H9 (cell line): Measurements from ENCODE around the gene CFAP61. TPM values are rescaled to one million over a fixed set of nuclear protein-coding genes. Genes with fewer than 3 reads are reported as not detected.

Source experiments
- DNase-seq: peaks from one replicate; pipeline ENCODE4 v3.0.0-alpha.2; 2017
- H2AFZ ChIP-seq: one replicate; pipeline ENCODE4 v1.6.1; 2013; ENCODE audit warnings: mild to moderate bottlenecking, low read length, control low read depth, moderate library complexity
- H2AK5ac ChIP-seq: 2 replicates; pipeline ENCODE4 v1.6.1; 2013; ENCODE audit warnings: low read length, control low read depth, mixed read lengths; ENCODE audit not compliant: insufficient read length
- H2BK120ac ChIP-seq: one replicate; pipeline ENCODE4 v1.6.1; 2013; ENCODE audit warnings: low read depth, mild to moderate bottlenecking, low read length, control low read depth, inconsistent platforms; ENCODE audit not compliant: poor library complexity, severe bottlenecking
- H2BK12ac ChIP-seq: 2 replicates; pipeline ENCODE4 v1.6.1; 2013; ENCODE audit warnings: low read length, control low read depth, mixed read lengths, low read depth; ENCODE audit not compliant: insufficient read length
- H2BK15ac ChIP-seq: 2 replicates; pipeline ENCODE4 v1.6.1; 2013; ENCODE audit warnings: low read depth, low read length, control low read depth
- H2BK20ac ChIP-seq: one replicate; pipeline ENCODE4 v1.6.1; 2013; ENCODE audit warnings: low read depth, mild to moderate bottlenecking, low read length, control low read depth, inconsistent platforms; ENCODE audit not compliant: poor library complexity, severe bottlenecking
- H2BK5ac ChIP-seq: 2 replicates; pipeline ENCODE4 v1.6.1; 2013; ENCODE audit warnings: low read length, control low read depth, mixed read lengths; ENCODE audit not compliant: insufficient read length
- H3K14ac ChIP-seq: 2 replicates; pipeline ENCODE4 v1.6.1; 2013; ENCODE audit warnings: low read length, control low read depth; ENCODE audit not compliant: insufficient read depth
- H3K18ac ChIP-seq: 2 replicates; pipeline ENCODE4 v1.6.1; 2013; ENCODE audit warnings: low read depth, mild to moderate bottlenecking, mixed read lengths, low read length, control low read depth; ENCODE audit not compliant: insufficient read length
- H3K23ac ChIP-seq: 2 replicates; pipeline ENCODE4 v1.6.1; 2013; ENCODE audit warnings: low read length, control low read depth, mixed read lengths, low read depth; ENCODE audit not compliant: insufficient read length
- H3K23me2 ChIP-seq: 2 replicates; pipeline ENCODE4 v1.6.1; 2013; ENCODE audit warnings: low read depth, mild to moderate bottlenecking, mixed read lengths, low read length, control low read depth; ENCODE audit not compliant: insufficient read length, poor library complexity, severe bottlenecking
- H3K27ac ChIP-seq: 2 replicates; pipeline ENCODE4 v1.5.1; 2013; ENCODE audit warnings: low read length, control low read depth, mixed read lengths, low read depth; ENCODE audit not compliant: insufficient read length
- H3K27me3 ChIP-seq: 2 replicates; pipeline ENCODE4 v1.6.1; 2013; ENCODE audit warnings: low read length, control low read depth, inconsistent platforms; ENCODE audit not compliant: insufficient read depth
- H3K4ac ChIP-seq: 2 replicates; pipeline ENCODE4 v1.6.1; 2013; ENCODE audit warnings: low read depth, mild to moderate bottlenecking, control low read depth, inconsistent platforms, low read length, moderate library complexity
- H3K4me1 ChIP-seq: 2 replicates; pipeline ENCODE4 v1.6.1; 2013; ENCODE audit warnings: low read length, control low read depth, inconsistent platforms; ENCODE audit not compliant: insufficient read depth
- H3K4me2 ChIP-seq: 2 replicates; pipeline ENCODE4 v1.6.1; 2013; ENCODE audit warnings: low read length, control low read depth, mixed read lengths; ENCODE audit not compliant: insufficient read length, insufficient read depth
- H3K56ac ChIP-seq: 2 replicates; pipeline ENCODE4 v1.6.1; 2013; ENCODE audit warnings: low read depth, mild to moderate bottlenecking, mixed read lengths, low read length, control low read depth; ENCODE audit not compliant: insufficient read length
- H3K79me1 ChIP-seq: 2 replicates; pipeline ENCODE4 v1.6.1; 2013; ENCODE audit warnings: low read depth, mild to moderate bottlenecking, moderate library complexity, low read length, control low read depth, inconsistent platforms; ENCODE audit not compliant: insufficient read depth, poor library complexity, severe bottlenecking
- H3K79me2 ChIP-seq: 2 replicates; pipeline ENCODE4 v1.6.1; 2013; ENCODE audit warnings: low read length, control low read depth, inconsistent platforms; ENCODE audit not compliant: insufficient read depth
- H3K9ac ChIP-seq: 2 replicates; pipeline ENCODE4 v1.6.1; 2013; ENCODE audit warnings: low read length, control low read depth, mixed read lengths; ENCODE audit not compliant: insufficient read length; ENCODE audit errors: extremely low read depth
- H3K9me3 ChIP-seq: one replicate; pipeline ENCODE4 v1.6.1; 2013; ENCODE audit warnings: low read depth, low read length, inconsistent platforms; ENCODE audit not compliant: control insufficient read depth
- H3T11ph ChIP-seq: one replicate; pipeline ENCODE4 v1.6.1; 2013; ENCODE audit warnings: mild to moderate bottlenecking, low read length, control low read depth, inconsistent platforms
- H4K20me1 ChIP-seq: one replicate; pipeline ENCODE4 v1.6.1; 2013; ENCODE audit not compliant: control insufficient read depth, insufficient read length, insufficient read depth
- H4K5ac ChIP-seq: 2 replicates; pipeline ENCODE4 v1.6.1; 2013; ENCODE audit warnings: low read depth, mild to moderate bottlenecking, mixed read lengths, low read length, control low read depth; ENCODE audit not compliant: insufficient read length
- H4K8ac ChIP-seq: replicated peaks from 2 replicates; pipeline ENCODE4 v1.6.1; 2013; ENCODE audit warnings: low read length, control low read depth, mixed read lengths, low read depth; ENCODE audit not compliant: insufficient read length
- H4K91ac ChIP-seq: 2 replicates; pipeline ENCODE4 v1.6.1; 2013; ENCODE audit warnings: low read depth, mild to moderate bottlenecking, moderate library complexity, mixed read lengths, low read length, control low read depth; ENCODE audit not compliant: insufficient read length
- H3K27ac Mint-ChIP-seq, 3 experiments: 2 replicates in 2 of 3; 3 replicates in 1 of 3; pipeline ENCODE4 v1.8.0; 2020 to 2021; ENCODE audit warnings: mixed read lengths in 3 of 3, mild to moderate bottlenecking in 1 of 3, moderate library complexity in 1 of 3
- H3K27me3 Mint-ChIP-seq: 2 replicates; pipeline ENCODE4 v1.8.0; 2021; ENCODE audit warnings: low read depth, mild to moderate bottlenecking, moderate library complexity, mixed read lengths
- H3K36me3 Mint-ChIP-seq, 3 experiments: 2 replicates in 2 of 3; 3 replicates in 1 of 3; pipeline ENCODE4 v1.8.0; 2020 to 2021; ENCODE audit warnings: low read depth in 3 of 3, mixed read lengths in 3 of 3; ENCODE audit not compliant: insufficient read depth in 1 of 3
- H3K4me1 Mint-ChIP-seq, 2 experiments: 2 replicates each; pipeline ENCODE4 v1.8.0; 2020; ENCODE audit warnings: mixed read lengths in 2 of 2
- H3K4me3 Mint-ChIP-seq, 2 experiments: 2 replicates in 1 of 2; 3 replicates in 1 of 2; pipeline ENCODE4 v1.8.0; 2020 to 2021; ENCODE audit warnings: mild to moderate bottlenecking in 2 of 2, mixed read lengths in 2 of 2, moderate library complexity in 1 of 2
- H3K9me3 Mint-ChIP-seq, 2 experiments: 2 replicates in 1 of 2; 3 replicates in 1 of 2; pipeline ENCODE4 v1.8.0; 2020; ENCODE audit warnings: mild to moderate bottlenecking in 2 of 2, mixed read lengths in 2 of 2, moderate library complexity in 1 of 2
- WGBS: extraction: QIAGEN DNeasy Blood & Tissue Kit; methylation state at CpG from one replicate; pipeline ENCODE4 v1.1.7; 2013; ENCODE audit warnings: missing lambda C conversion rate, low lambda C conversion rate, mixed read lengths; ENCODE audit not compliant: insufficient read length; ENCODE audit errors: extremely low coverage; 5-methylcytosine and 5-hydroxymethylcytosine counted together
- total RNA-seq: library from RNA; stranded (reverse); gene quantifications from 2 replicates; pipeline ENCODE4 v1.2.1, GENCODE V29; 2021
- TF ChIP-seq, protein P1 (sequence below): fragments of 200-600 bp; sonication (generic); conservative IDR thresholded peaks from 3 replicates; pipeline ENCODE4 v1.8.0; 2021; ENCODE audit warnings: antibody characterized with exemption, mild to moderate bottlenecking

Gene CFAP61
- total RNA-seq, 1 experiment from 2014 or later, result 0.44 TPM

DNA sequence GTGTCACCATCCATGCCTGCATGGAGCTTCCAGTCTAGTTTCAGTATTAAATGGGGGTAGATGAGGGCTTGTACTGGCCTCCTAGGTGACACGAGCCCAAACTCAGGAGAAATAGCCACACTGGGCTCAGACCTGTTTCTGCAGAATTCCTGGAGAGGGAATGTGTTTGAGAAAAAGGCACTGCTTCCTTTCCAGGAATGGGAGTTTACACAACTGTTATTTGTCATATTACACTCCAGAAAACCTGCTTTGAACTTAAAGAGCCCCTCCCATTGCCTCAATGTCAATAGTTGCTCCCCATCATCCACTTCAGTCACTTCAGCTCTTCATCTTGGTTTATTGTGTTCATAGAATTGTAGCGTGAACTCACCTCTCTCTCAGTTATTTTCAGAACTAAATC, 151.5 kb downstream of the CFAP61 start:
- no peak overlapping the region for H4K5ac ChIP-seq
- H3K4me1 ChIP-seq, result peaks cover 6% of the 10 kb centered on the region; the same call in 1 of the 2 replicates
- no peaks in the 10 kb centered on the region for H3K79me1 ChIP-seq
- no peak overlapping the region for H3T11ph ChIP-seq
- H3K79me2 ChIP-seq, result no peaks in the 10 kb centered on the region
- H3K27me3 ChIP-seq, result no peaks in the 10 kb centered on the region
- H3K56ac ChIP-seq, result no peak overlapping the region
- no peak overlapping the region for H4K8ac ChIP-seq
- no peak for DNase-seq
- H3K27ac ChIP-seq, result no peak overlapping the region
- WGBS, result no CpG with 5 or more reads among the region's 2 CpGs
- Mint-ChIP-seq H3K27me3 (no peaks in the 10 kb centered on the region), H3K27ac (no peak overlapping the region), H3K36me3 (no peaks in the 10 kb centered on the region), H3K4me1 (peaks cover 31 to 38% of the 10 kb centered on the region in 2 experiments), H3K9me3 (no peaks in the 10 kb centered on the region), H3K4me3 (no peak overlapping the region)
- H2BK120ac ChIP-seq, result no peak overlapping the region
- no peak overlapping the region for H2BK15ac ChIP-seq
- no peak overlapping the region for H2AK5ac ChIP-seq
- no peak overlapping the region for H3K18ac ChIP-seq
- H3K9ac ChIP-seq, result no peak overlapping the region
- H4K91ac ChIP-seq, result no peak overlapping the region
- no peak overlapping the region for H2BK12ac ChIP-seq
- no peaks in the 10 kb centered on the region for H4K20me1 ChIP-seq
- H3K4me2 ChIP-seq, result no peak overlapping the region
- no peaks in the 10 kb centered on the region for H3K23me2 ChIP-seq
- no peak overlapping the region for H2AFZ ChIP-seq
- no peak overlapping the region for H3K4ac ChIP-seq
- no peak overlapping the region for H2BK20ac ChIP-seq
- no peaks in the 10 kb centered on the region for H3K9me3 ChIP-seq
- no peak overlapping the region for H2BK5ac ChIP-seq
- H3K14ac ChIP-seq, result no peak overlapping the region
- TF ChIP-seq, protein P1, sequence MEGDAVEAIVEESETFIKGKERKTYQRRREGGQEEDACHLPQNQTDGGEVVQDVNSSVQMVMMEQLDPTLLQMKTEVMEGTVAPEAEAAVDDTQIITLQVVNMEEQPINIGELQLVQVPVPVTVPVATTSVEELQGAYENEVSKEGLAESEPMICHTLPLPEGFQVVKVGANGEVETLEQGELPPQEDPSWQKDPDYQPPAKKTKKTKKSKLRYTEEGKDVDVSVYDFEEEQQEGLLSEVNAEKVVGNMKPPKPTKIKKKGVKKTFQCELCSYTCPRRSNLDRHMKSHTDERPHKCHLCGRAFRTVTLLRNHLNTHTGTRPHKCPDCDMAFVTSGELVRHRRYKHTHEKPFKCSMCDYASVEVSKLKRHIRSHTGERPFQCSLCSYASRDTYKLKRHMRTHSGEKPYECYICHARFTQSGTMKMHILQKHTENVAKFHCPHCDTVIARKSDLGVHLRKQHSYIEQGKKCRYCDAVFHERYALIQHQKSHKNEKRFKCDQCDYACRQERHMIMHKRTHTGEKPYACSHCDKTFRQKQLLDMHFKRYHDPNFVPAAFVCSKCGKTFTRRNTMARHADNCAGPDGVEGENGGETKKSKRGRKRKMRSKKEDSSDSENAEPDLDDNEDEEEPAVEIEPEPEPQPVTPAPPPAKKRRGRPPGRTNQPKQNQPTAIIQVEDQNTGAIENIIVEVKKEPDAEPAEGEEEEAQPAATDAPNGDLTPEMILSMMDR, result no peak
- no peak overlapping the region for H3K23ac ChIP-seq
